PC-9 (cell line): ENCODE measurements around the gene KCNJ6. TPM values are rescaled to one million over a fixed set of nuclear protein-coding genes. Genes with fewer than 3 reads are reported as not detected.

Experiments used
- BruUV-seq: library from RNA; stranded (reverse); fragments of 400-500 nt; replicated peaks from 2 replicates; lab custom pipeline; 2021; lab: Mats Ljungman, UMichigan
- CTCF ChIA-PET: fragments of 300-600 bp; sonication (Branson Sonifier 250); formaldehyde crosslinking; loops from one replicate; lab custom pipeline; 2022; ENCODE audit warnings: antibody characterized with exemption; lab: Charles Lee
- POLR2A ChIA-PET: fragments of 300-600 bp; sonication (Branson Sonifier 250); formaldehyde crosslinking; loops from one replicate; lab custom pipeline; 2022; ENCODE audit warnings: antibody characterized with exemption; ENCODE audit not compliant: unreplicated experiment; lab: Charles Lee
- DNase-seq, 2 experiments: peaks; one replicate each; pipeline versions ENCODE4 v3.0.0 to v3.0.0-alpha.2; 2015 to 2022; ENCODE audit warnings: mixed read lengths in 1 of 2
- H2AFZ ChIP-seq: fragments of 200-600 bp; sonication (generic); 2 replicates; pipeline ENCODE4 v1.8.1; 2017; ENCODE audit warnings: antibody characterized with exemption
- H3F3A ChIP-seq: fragments of 200-600 bp; sonication (generic); 2 replicates; pipeline ENCODE4 v1.8.1; 2017; ENCODE audit warnings: antibody characterized with exemption, mild to moderate bottlenecking, low read depth; ENCODE audit not compliant: insufficient read depth
- H3K27ac ChIP-seq: fragments of 200-600 bp; sonication (generic); 2 replicates; pipeline ENCODE4 v1.6.1; 2016; ENCODE audit warnings: mixed run types
- H3K27me3 ChIP-seq: fragments of 200-600 bp; sonication (generic); 2 replicates; pipeline ENCODE4 v1.6.1; 2016; ENCODE audit warnings: low read depth, mixed run types; ENCODE audit not compliant: insufficient read depth
- H3K36me3 ChIP-seq: fragments of 200-600 bp; sonication (generic); 2 replicates; pipeline ENCODE4 v1.6.1; 2016; ENCODE audit warnings: low read depth, mixed run types
- H3K4me1 ChIP-seq: fragments of 200-600 bp; sonication (generic); replicated peaks from 2 replicates; pipeline ENCODE4 v1.6.1; 2016; ENCODE audit warnings: mixed run types; ENCODE audit not compliant: insufficient read depth
- H3K4me2 ChIP-seq: fragments of 200-600 bp; sonication (generic); 2 replicates; pipeline ENCODE4 v1.6.1; 2017; ENCODE audit warnings: mixed run types
- H3K4me3 ChIP-seq: fragments of 200-600 bp; sonication (generic); 2 replicates; pipeline ENCODE4 v1.6.1; 2016; ENCODE audit warnings: mixed run types
- H3K79me2 ChIP-seq: fragments of 200-600 bp; sonication (generic); 2 replicates; pipeline ENCODE4 v1.6.1; 2017; ENCODE audit warnings: low read depth, mixed run types
- H3K9me2 ChIP-seq: fragments of 200-600 bp; sonication (generic); 2 replicates; pipeline ENCODE4 v1.8.1; 2017; ENCODE audit warnings: mild to moderate bottlenecking; ENCODE audit not compliant: insufficient read depth
- H3K9me3 ChIP-seq: fragments of 200-600 bp; sonication (generic); 2 replicates; pipeline ENCODE4 v1.8.1; 2016; ENCODE audit warnings: low read depth; ENCODE audit not compliant: insufficient read depth
- H4K20me1 ChIP-seq: fragments of 200-600 bp; sonication (generic); 2 replicates; pipeline ENCODE4 v1.8.1; 2017; ENCODE audit not compliant: insufficient read depth
- EZH2 ChIP-seq: fragments of 200-600 bp; sonication (generic); IDR thresholded peaks from 2 replicates; pipeline ENCODE4 v1.8.0; 2017; ENCODE audit warnings: antibody characterized with exemption, low read depth
- intact Hi-C: fragments of 100-400 bp; cut with micrococcal nuclease; formaldehyde crosslinking; loops from one replicate; pipeline ENCODE4 v1.10.0; 2022; ENCODE audit not compliant: unreplicated experiment
- total RNA-seq: library from RNA; stranded (reverse); gene quantifications from 2 replicates; pipeline ENCODE4 v1.2.3, GENCODE V29; 2021
- TF ChIP-seq, protein P1 (sequence below): fragments of 200-600 bp; sonication (generic); conservative IDR thresholded peaks from 2 replicates; pipeline ENCODE4 v1.6.1; 2017; ENCODE audit warnings: mixed run types, antibody characterized with exemption, mild to moderate bottlenecking, moderate library complexity

KCNJ6 gene
- total RNA-seq, 1 experiment from 2014 or later: not detected

DNA sequence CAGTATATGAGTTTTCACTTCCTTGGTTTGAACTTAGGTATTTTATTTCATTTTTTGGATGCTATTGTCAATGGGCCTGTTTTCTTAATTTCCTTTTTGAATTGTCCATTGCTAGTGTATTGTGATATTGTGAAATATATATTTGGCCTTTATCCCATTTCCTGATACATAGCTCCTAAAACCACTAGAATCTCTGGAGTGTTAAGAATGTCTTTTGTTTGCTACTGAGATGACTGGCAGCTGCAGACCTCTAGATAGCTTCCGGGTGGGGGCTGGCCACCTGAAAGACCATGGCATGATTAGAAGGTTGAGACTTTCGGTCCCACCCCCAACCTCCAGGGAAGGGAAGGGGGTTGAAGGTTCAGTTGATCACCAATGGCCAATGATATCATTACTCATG lies 245.4 kb downstream of the KCNJ6 start:
- Histone ChIP-seq H3K27me3 (no peaks in the 10 kb centered on the region), H2AFZ (no peak overlapping the region), H3F3A (peaks cover 6% of the 10 kb centered on the region; the same call in 1 of the 2 replicates), H4K20me1 (no peaks in the 10 kb centered on the region), H3K4me1 (peaks cover 28% of the 10 kb centered on the region), H3K9me3 (no peaks in the 10 kb centered on the region), H3K79me2 (no peaks in the 10 kb centered on the region), H3K9me2 (no peaks in the 10 kb centered on the region), H3K4me2 (peak overlapping the region; percentile 18), H3K36me3 (no peaks in the 10 kb centered on the region), H3K4me3 (no peak overlapping the region), H3K27ac (peak overlapping the region; percentile 72)
- peak; percentile 63 to 83 for DNase-seq
- no TSS peak for BruUV-seq
- intact Hi-C loops: loop anchor here (1.0 to 5.0 kb wide), 2 partner anchors 12 to 109 kb away; no protein-coding TSS in a partner anchor
- POLR2A ChIA-PET: interaction anchor here (0.7 to 1.1 kb wide), 2 partner anchors 107 to 1418 kb away, joined by 4 read pairs; no protein-coding TSS in a partner anchor
- CTCF ChIA-PET: interaction anchor here (1.0 kb wide), 1 partner anchor 107 kb away, joined by 10 read pairs; no protein-coding TSS in a partner anchor
- TF ChIP-seq, protein P1, sequence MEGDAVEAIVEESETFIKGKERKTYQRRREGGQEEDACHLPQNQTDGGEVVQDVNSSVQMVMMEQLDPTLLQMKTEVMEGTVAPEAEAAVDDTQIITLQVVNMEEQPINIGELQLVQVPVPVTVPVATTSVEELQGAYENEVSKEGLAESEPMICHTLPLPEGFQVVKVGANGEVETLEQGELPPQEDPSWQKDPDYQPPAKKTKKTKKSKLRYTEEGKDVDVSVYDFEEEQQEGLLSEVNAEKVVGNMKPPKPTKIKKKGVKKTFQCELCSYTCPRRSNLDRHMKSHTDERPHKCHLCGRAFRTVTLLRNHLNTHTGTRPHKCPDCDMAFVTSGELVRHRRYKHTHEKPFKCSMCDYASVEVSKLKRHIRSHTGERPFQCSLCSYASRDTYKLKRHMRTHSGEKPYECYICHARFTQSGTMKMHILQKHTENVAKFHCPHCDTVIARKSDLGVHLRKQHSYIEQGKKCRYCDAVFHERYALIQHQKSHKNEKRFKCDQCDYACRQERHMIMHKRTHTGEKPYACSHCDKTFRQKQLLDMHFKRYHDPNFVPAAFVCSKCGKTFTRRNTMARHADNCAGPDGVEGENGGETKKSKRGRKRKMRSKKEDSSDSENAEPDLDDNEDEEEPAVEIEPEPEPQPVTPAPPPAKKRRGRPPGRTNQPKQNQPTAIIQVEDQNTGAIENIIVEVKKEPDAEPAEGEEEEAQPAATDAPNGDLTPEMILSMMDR: no peak
- no peak for TF ChIP-seq EZH2

DNA sequence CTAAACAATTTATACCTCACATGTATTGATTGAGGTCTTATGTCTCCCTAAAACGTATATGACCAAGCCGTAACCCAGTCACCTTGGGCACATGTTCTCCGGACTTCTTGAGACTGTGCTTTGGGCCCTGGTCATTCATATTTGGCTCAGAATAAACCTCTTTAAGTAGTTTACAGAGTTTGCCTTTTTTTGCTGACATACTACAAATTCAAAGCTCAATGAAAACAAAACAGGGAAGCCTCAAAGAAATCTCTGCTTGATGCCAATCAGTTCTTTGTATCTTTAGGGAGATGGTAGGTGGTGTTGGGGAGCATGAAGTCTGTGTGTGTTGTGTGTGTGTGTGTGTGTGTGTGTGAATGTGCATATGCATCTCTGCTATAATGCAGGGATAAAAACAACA lies 247.0 kb downstream of the KCNJ6 start:
- peaks cover 28% of the 10 kb centered on the region for H3K4me1 ChIP-seq
- DNase-seq: no peak
- no peak overlapping the region for H3K4me3 ChIP-seq
- H3K4me2 ChIP-seq: no peak overlapping the region
- no peaks in the 10 kb centered on the region for H3K36me3 ChIP-seq
- intact Hi-C loops: no loop called here
- H3F3A ChIP-seq: peaks cover 6% of the 10 kb centered on the region; the same call in 1 of the 2 replicates
- ChIA-PET POLR2A (no interaction called here), CTCF (no interaction called here)
- no peak overlapping the region for H2AFZ ChIP-seq
- H3K9me2 ChIP-seq: no peaks in the 10 kb centered on the region
- H4K20me1 ChIP-seq: no peaks in the 10 kb centered on the region
- TF ChIP-seq, protein P1: no peak
- no peak for TF ChIP-seq EZH2
- no TSS peak for BruUV-seq
- H3K27ac ChIP-seq: no peak overlapping the region
- H3K79me2 ChIP-seq: no peaks in the 10 kb centered on the region
- H3K27me3 ChIP-seq: no peaks in the 10 kb centered on the region
- no peaks in the 10 kb centered on the region for H3K9me3 ChIP-seq

DNA sequence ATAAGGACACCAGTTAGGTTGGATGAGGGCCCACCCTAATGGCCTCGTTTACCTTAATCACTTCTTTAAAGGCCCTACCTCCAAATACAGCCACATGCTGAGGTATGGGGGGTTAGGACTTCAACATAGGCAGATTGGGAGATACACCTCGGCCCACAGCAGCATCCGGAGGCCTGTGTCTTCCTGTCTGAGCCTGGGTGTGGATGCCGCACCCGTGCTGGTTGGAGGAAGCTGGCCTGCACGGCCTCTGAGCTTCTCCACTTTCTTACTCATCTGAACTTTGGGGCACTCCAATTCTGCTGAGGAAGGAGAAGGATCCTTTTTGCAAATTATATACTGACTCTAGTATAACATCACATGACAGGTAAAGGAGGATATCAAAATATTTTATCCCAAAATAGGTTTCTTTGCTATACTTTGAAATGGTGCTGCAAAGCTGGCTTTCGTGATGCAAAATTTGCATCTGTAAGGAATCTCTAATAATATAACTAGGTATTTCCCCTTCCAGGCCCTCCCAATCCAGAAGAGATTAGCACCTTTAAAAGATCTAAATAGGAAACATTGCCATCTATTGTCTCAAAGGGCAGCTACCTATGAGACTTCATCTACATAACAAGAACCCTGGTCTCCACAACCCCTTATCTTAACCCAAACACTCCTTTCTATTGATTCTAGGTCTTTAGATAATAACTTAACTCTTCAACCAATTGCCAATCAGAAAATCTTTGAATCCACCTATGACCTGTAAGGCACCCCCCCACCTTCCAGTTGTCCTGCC lies 247.6 kb downstream of the KCNJ6 start:
- H3K79me2 ChIP-seq: no peaks in the 10 kb centered on the region
- H3K4me2 ChIP-seq: no peak overlapping the region
- DNase-seq: no peak
- no peak for TF ChIP-seq EZH2
- TF ChIP-seq, protein P1: no peak
- POLR2A ChIA-PET: no interaction called here
- no TSS peak for BruUV-seq
- H3K9me2 ChIP-seq: no peaks in the 10 kb centered on the region
- no peaks in the 10 kb centered on the region for H3K9me3 ChIP-seq
- H3K4me1 ChIP-seq: peaks cover 22% of the 10 kb centered on the region
- CTCF ChIA-PET: no interaction called here
- intact Hi-C loops: no loop called here
- H3K4me3 ChIP-seq: no peak overlapping the region
- peaks cover 6% of the 10 kb centered on the region; the same call in 1 of the 2 replicates for H3F3A ChIP-seq
- H3K27me3 ChIP-seq: no peaks in the 10 kb centered on the region
- H3K36me3 ChIP-seq: no peaks in the 10 kb centered on the region
- no peaks in the 10 kb centered on the region for H4K20me1 ChIP-seq
- H2AFZ ChIP-seq: no peak overlapping the region
- no peak overlapping the region for H3K27ac ChIP-seq
